Measurements from ENCODE around the gene FPR1. TPM values are rescaled to one million over a fixed set of nuclear protein-coding genes. Genes with fewer than 3 reads are reported as not detected.

FPR1 gene
- total RNA-seq, 3 donors from 2014 or later, result 6.0 to 14.9 (median 13.1) TPM

DNA sequence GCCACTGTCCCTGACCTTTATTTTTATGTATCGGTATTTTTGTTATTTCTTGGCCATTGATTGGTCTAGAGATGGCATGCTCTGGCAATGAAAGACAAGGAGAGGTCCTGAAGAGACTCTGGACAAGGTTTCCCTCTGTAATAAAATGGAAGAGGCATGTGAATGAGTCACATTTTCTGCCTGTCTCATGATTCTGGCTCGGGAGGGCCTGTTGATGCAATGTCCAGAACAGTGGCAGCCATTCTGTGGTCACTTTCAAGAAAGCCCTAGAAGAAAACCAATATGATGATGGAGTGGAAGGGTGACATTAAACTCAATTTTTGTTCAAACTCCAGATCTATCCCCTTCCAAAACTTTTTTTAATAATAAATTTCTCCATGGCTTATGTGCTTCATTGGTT is 41.3 kb upstream of the FPR1 start:
- TF ChIP-seq, protein P1, sequence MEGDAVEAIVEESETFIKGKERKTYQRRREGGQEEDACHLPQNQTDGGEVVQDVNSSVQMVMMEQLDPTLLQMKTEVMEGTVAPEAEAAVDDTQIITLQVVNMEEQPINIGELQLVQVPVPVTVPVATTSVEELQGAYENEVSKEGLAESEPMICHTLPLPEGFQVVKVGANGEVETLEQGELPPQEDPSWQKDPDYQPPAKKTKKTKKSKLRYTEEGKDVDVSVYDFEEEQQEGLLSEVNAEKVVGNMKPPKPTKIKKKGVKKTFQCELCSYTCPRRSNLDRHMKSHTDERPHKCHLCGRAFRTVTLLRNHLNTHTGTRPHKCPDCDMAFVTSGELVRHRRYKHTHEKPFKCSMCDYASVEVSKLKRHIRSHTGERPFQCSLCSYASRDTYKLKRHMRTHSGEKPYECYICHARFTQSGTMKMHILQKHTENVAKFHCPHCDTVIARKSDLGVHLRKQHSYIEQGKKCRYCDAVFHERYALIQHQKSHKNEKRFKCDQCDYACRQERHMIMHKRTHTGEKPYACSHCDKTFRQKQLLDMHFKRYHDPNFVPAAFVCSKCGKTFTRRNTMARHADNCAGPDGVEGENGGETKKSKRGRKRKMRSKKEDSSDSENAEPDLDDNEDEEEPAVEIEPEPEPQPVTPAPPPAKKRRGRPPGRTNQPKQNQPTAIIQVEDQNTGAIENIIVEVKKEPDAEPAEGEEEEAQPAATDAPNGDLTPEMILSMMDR (IDR thresholded peaks at IDR 0.05), result no peak
- TF ChIP-seq POLR2AphosphoS5 (IDR thresholded peaks at IDR 0.05), result no peak
- no peak for TF ChIP-seq POLR2A (IDR thresholded peaks at IDR 0.05)
- Histone ChIP-seq H3K27ac (no peak overlapping the region), H3K27me3 (no peaks in the 10 kb centered on the region), H3K4me3 (no peak overlapping the region), H3K9me3 (no peaks in the 10 kb centered on the region), H3K4me1 (no peaks in the 10 kb centered on the region), H3K36me3 (no peaks in the 10 kb centered on the region)
- intact Hi-C loops (cut with DNase I; ENCODE audit: low total_unique reads), result no loop called here
- no peak for DNase-seq (ENCODE audit: low spot score in 2 of 2)

DNA sequence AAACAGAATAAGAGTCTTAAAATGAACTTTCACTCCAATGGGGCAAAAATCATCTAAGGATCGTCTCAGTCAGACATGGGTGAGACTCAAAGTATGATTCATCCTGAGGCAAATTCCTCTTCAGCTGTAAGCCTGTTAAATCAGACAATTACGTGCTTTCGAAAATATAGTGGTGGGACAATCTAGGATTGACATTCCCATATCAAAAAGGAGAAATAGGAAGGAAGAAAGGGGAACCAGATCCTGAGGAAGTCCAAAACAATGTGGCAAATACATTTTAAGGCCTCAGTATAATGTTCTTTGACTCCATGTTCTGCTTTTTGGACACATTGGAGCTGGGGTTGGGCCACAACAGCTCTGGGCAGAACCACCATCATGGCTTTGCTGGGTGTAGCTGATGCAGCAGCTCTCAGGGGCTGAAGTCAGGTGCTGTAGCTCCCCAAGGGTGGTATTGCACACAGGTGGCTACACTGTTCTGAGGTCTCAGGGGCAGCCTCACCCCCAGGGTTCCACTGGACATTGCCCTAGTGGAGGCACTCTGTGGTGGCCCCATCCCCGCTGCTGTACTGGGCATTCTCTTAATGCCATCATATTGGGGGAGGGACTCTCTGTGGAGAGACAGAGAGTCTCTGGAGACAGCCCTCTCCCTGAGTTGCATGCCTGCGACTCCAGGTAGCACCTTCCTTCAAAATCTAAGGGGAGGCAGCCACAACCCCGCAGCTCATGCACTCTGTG is 37.5 kb upstream of the FPR1 start:
- H3K27ac ChIP-seq, result no peak overlapping the region
- no peaks in the 10 kb centered on the region for H3K4me1 ChIP-seq
- no peak for DNase-seq (ENCODE audit: low spot score in 2 of 2)
- H3K4me3 ChIP-seq, result no peak overlapping the region
- no peaks in the 10 kb centered on the region for H3K27me3 ChIP-seq
- H3K36me3 ChIP-seq, result no peaks in the 10 kb centered on the region
- TF ChIP-seq, protein P1 (IDR thresholded peaks at IDR 0.05), result no peak
- TF ChIP-seq POLR2AphosphoS5 (IDR thresholded peaks at IDR 0.05), result no peak
- intact Hi-C loops (cut with DNase I; ENCODE audit: low total_unique reads), result no loop called here
- H3K9me3 ChIP-seq, result no peaks in the 10 kb centered on the region

DNA sequence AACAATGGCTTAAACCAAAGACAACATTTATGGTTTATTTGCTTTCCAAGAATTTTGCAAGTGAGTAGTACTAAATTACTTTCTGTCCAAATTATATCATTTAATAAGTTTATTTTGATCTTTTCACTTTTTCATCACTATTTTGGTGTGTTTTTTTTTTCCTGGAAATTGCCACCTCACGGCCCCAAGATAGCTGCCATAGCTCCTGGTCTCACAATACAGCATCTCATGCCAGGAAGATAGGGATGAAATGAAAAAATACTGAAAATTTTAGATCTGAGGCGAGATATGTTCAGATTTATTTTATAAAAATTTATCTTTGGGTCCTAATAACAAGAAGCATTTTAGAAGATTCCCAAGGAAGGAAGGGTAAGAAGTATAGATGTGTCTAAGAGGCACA is 36.4 kb upstream of the FPR1 start:
- Histone ChIP-seq H3K36me3 (no peaks in the 10 kb centered on the region), H3K9me3 (no peaks in the 10 kb centered on the region), H3K27ac (no peak overlapping the region), H3K27me3 (no peaks in the 10 kb centered on the region), H3K4me3 (no peak overlapping the region), H3K4me1 (no peaks in the 10 kb centered on the region)
- intact Hi-C loops (cut with DNase I; ENCODE audit: low total_unique reads), result no loop called here
- TF ChIP-seq POLR2A (IDR thresholded peaks at IDR 0.05), result no peak
- TF ChIP-seq, protein P1 (IDR thresholded peaks at IDR 0.05), result no peak
- no peak for TF ChIP-seq POLR2AphosphoS5 (IDR thresholded peaks at IDR 0.05)
- no peak for DNase-seq (ENCODE audit: low spot score in 2 of 2)

DNA sequence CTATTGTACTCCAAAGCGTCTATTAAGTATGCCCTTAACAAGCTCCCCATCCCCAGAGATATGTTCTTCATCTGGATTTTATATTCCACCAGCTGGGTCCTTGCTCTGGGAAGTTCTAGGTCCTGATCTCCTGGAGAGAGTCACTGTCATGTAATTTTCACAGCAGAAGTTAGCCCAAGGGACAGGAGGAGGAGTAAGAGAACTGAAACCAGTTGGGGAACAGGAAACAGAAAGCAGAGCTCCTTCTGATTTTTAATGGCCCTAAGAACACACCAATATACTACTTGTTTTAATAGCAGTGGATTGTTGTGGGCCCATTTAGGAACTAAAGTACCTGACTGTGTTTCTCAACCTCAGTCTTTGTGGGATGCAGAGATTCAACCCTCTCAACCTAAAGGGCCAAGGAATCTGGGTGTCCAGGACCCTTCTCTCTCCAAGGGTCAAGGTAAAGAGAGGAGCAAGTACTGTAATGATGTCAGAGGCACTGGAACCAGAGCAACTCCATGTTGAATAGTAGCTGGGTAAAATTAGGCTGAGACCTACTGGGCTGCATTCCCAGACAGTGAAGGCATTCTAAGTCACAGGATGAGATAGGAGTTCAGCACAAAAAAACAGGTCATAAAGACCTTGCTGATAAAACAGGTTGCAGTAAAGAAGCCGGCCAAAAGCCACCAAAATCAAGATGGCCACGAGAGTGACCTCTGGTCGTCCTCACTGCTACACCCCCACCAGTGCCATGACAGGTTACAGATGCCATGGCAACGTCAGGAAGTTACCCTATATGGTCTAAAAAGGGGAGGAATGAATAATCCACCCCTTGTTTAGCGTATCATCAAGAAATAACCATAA is 35.2 kb upstream of the FPR1 start:
- Histone ChIP-seq H3K27me3 (no peaks in the 10 kb centered on the region), H3K36me3 (no peaks in the 10 kb centered on the region), H3K4me1 (no peaks in the 10 kb centered on the region), H3K27ac (no peak overlapping the region), H3K4me3 (no peak overlapping the region), H3K9me3 (no peaks in the 10 kb centered on the region)
- no peak for DNase-seq (ENCODE audit: low spot score in 2 of 2)
- intact Hi-C loops (cut with DNase I; ENCODE audit: low total_unique reads), result no loop called here
- TF ChIP-seq, protein P1 (IDR thresholded peaks at IDR 0.05), result no peak
- TF ChIP-seq POLR2AphosphoS5 (IDR thresholded peaks at IDR 0.05), result no peak
- no peak for TF ChIP-seq POLR2A (IDR thresholded peaks at IDR 0.05)

Measured in breast epithelium (tissue), 4 donors.